ENCODE results near the gene HNRNPLL.

HNRNPLL gene

DNA sequence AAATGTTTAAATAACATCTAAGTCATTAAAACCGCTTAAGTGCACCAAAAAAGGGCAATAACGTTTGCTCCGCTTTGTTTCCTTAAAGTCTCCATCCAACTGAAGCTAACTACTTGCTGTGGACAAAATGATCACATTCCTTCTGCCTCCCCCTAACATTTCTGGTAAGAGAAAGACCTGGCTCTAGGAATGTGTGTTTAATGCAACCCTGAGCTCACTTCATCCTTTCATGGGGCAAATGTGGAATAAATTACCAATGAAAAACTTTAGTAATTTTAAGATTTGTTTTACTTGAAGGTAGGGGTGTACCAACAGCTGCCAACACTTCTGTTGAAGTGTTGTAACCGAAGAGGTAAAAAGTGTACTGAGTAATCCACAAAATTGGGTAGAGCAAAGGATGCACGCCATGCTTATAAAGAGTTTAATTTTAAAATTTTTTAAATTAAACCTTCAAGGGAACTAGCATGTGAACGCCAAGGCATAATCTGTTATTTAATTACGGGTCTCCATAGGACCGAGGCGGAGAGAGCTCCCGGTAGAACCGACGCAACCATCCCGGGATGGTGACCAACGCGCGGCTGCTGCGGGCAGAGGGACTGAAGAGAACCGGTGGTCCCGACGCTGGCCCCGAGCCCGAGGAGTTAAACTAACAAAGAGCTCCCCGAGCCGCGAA is 1.1 kb downstream of the HNRNPLL start:
- TF ChIP-seq, protein P1, sequence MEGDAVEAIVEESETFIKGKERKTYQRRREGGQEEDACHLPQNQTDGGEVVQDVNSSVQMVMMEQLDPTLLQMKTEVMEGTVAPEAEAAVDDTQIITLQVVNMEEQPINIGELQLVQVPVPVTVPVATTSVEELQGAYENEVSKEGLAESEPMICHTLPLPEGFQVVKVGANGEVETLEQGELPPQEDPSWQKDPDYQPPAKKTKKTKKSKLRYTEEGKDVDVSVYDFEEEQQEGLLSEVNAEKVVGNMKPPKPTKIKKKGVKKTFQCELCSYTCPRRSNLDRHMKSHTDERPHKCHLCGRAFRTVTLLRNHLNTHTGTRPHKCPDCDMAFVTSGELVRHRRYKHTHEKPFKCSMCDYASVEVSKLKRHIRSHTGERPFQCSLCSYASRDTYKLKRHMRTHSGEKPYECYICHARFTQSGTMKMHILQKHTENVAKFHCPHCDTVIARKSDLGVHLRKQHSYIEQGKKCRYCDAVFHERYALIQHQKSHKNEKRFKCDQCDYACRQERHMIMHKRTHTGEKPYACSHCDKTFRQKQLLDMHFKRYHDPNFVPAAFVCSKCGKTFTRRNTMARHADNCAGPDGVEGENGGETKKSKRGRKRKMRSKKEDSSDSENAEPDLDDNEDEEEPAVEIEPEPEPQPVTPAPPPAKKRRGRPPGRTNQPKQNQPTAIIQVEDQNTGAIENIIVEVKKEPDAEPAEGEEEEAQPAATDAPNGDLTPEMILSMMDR (conservative IDR thresholded peaks at IDR 0.05; ENCODE audit: control insufficient read depth, insufficient read depth, low read depth, low read length) = no peak
- peak overlapping the region; percentile 65 for H3K4me3 ChIP-seq (ENCODE audit: control insufficient read depth, low read depth, low read length)
- DNase-seq (ENCODE audit: low read depth) = peak; percentile 36

DNA sequence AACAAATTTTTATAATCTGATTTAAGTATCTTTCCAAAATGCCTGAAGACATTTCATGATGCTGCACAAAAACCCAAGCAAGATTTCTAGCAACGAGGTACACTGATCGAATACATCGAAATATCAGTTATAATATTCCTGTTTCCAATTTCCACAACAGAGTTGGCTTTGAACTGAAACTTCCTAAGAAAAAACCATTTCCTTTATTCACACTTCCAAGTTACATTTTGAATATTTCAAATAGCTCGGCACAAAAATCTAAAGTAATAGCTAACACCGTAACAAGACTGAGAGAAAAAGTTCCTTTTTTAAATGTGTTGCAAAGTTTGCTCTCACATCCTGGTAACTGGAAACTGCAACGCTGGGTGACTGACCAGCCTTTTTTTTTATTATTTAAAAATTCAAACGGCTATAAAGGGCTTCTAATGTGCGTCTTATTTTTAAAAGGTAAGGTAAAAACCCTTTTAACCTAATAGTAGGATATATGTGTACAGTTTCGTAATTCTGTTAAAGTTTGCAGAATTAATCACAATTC is 1.7 kb downstream of the HNRNPLL start:
- TF ChIP-seq, protein P1 (conservative IDR thresholded peaks at IDR 0.05; ENCODE audit: control insufficient read depth, insufficient read depth, low read depth, low read length) = no peak
- peak overlapping the region; percentile 65 for H3K4me3 ChIP-seq (ENCODE audit: control insufficient read depth, low read depth, low read length)
- DNase-seq (ENCODE audit: low read depth) = no peak

DNA sequence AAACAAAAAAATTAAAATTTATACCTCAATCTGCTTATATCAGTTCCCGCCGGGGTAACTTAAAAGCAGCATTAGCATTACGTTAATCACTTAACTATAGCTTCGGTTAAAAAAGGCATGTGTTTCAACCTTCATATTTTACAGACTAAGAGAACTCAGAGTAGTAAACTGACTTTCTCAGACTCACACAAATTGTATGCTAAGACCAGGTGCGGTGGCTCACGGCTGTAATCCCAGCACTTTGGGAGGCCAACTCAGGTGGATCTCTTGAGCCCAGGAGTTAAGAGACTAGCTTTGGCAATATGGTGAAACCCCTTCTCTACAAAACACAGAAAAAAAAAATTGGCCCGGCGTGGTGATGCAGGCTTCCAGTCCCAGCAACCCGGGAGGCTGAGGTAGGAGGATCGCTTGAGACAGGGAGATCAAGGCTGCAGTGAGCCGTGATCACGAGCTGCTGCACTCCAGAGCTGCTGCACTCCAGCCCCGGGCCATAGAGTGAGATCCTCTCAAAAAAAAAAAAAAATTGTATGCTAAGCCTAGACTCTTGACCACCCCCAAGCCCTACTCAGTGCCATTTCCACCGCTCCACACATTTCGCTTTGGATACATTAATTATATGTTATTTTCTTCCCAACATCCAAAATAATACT is 2.4 kb downstream of the HNRNPLL start:
- TF ChIP-seq, protein P1 (conservative IDR thresholded peaks at IDR 0.05; ENCODE audit: control insufficient read depth, insufficient read depth, low read depth, low read length) = no peak
- no peak for DNase-seq (ENCODE audit: low read depth)
- H3K4me3 ChIP-seq (ENCODE audit: control insufficient read depth, low read depth, low read length) = peak overlapping the region; percentile 65

DNA sequence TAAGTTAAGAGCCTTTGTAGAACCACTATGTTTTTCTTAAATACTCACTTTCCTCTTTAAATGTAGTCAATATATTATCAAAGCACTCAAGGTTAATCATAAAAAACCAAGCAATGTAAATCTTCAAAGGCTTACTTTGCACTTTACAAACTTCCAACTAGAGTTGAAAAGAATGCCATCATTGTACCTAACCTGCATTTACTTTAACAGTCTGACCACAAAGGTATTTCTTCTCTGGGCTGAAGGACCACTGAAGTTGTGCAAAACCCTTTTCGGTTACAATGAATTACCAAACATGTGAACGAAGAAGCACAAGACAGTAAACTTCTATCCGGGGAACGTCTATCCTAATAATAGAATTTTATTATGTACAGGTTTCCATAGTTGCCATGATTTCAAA is 3.0 kb downstream of the HNRNPLL start:
- H3K4me3 ChIP-seq (ENCODE audit: control insufficient read depth, low read depth, low read length) = peak overlapping the region; percentile 65
- TF ChIP-seq, protein P1 (conservative IDR thresholded peaks at IDR 0.05; ENCODE audit: control insufficient read depth, insufficient read depth, low read depth, low read length) = no peak
- DNase-seq (ENCODE audit: low read depth) = no peak

DNA sequence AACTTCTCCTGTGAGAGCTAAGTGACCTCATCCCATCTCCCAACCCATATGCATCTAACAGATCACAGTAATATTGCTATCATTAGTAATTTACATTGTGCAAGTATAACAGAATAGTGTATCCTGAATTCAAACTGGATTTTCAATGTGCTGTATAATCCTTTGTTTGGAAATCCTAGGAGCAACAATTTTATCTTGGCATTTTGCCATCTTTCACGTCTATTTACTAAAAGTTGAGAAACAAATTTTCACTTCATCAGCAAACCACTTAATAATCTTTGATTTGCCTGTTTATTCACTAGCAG is 3.8 kb downstream of the HNRNPLL start:
- peak; percentile 50 for DNase-seq (ENCODE audit: low read depth)
- no peak overlapping the region for H3K4me3 ChIP-seq (ENCODE audit: control insufficient read depth, low read depth, low read length)
- TF ChIP-seq, protein P1 (conservative IDR thresholded peaks at IDR 0.05; ENCODE audit: control insufficient read depth, insufficient read depth, low read depth, low read length) = no peak

DNA sequence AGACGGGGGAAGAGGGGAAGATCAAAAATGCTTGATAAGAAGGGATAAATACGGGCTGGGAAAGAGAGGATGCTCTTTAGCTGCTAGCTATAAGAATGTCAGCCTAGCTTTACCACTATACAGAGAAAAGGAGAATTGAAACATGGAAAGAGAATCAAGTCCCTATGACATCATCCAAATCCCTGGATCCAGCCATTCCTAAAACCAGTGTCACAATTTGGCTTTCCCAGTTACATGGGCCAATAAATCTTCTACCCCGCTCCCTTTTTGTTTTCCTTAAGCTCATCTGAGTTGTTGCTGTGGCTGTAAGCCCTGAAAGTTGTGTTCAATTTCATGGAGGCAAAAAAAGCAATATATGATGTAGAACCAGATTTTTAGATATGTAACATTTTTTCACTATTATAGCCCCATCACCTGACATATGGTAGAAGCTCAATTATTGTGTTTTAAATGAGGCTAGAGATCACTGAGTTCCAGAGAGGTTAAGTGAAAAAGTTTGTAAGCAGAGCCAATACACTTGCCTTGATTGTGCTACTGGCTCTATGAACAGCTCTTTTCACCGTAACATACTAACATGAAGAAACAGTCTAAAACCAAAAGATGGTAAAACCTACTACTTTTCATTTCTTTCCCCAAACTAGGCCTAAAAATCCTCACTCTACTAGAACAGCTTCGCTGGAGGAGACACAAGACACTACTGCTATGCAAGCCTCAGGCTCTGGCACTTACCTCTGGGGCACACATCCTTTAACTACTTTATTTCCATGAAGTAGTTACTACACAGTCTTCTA is 4.3 kb downstream of the HNRNPLL start:
- H3K4me3 ChIP-seq (ENCODE audit: control insufficient read depth, low read depth, low read length) = no peak overlapping the region
- TF ChIP-seq, protein P1 (conservative IDR thresholded peaks at IDR 0.05; ENCODE audit: control insufficient read depth, insufficient read depth, low read depth, low read length) = no peak
- DNase-seq (ENCODE audit: low read depth) = peak; percentile 69

Data from fibroblast of mammary gland (primary cell).